Smooth muscle cell (in vitro differentiated cells): ENCODE measurements around the gene LAIR2. TPM values are rescaled to one million over a fixed set of nuclear protein-coding genes. Genes with fewer than 3 reads are reported as not detected.

Experiments used
- DNase-seq: peaks from one replicate; lab custom pipeline; 2025; ENCODE audit not compliant: unreplicated experiment; lab: John Stamatoyannopoulos, UW
- H2AFZ ChIP-seq: fragments of 200-600 bp; sonication (generic); 2 replicates; pipeline ENCODE4 v1.6.0; 2016; ENCODE audit warnings: antibody characterized with exemption, low read depth, mild to moderate bottlenecking
- H3F3A ChIP-seq: fragments of 200-600 bp; sonication (generic); 2 replicates; pipeline ENCODE4 v1.6.0; 2017; ENCODE audit warnings: antibody characterized with exemption, low read depth
- H3K27ac ChIP-seq: fragments of 200-600 bp; sonication (generic); 2 replicates; pipeline ENCODE4 v1.5.1; 2016; ENCODE audit warnings: low read depth, mild to moderate bottlenecking
- H3K27me3 ChIP-seq: fragments of 200-600 bp; sonication (generic); 2 replicates; pipeline ENCODE4 v1.6.1; 2016; ENCODE audit warnings: low read depth, mild to moderate bottlenecking
- H3K36me3 ChIP-seq: fragments of 200-600 bp; sonication (generic); 2 replicates; pipeline ENCODE4 v1.5.1; 2016; ENCODE audit warnings: low read depth
- H3K4me1 ChIP-seq: fragments of 200-600 bp; sonication (generic); 2 replicates; pipeline ENCODE4 v1.5.1; 2016; ENCODE audit warnings: low read depth
- H3K4me2 ChIP-seq: fragments of 200-600 bp; sonication (generic); 2 replicates; pipeline ENCODE4 v1.6.0; 2016; ENCODE audit warnings: mild to moderate bottlenecking
- H3K4me3 ChIP-seq: fragments of 200-600 bp; sonication (generic); 2 replicates; pipeline ENCODE4 v1.5.1; 2016; ENCODE audit warnings: mild to moderate bottlenecking
- H3K79me2 ChIP-seq: fragments of 200-600 bp; sonication (generic); 2 replicates; pipeline ENCODE4 v1.6.0; 2016; ENCODE audit warnings: low read depth, mild to moderate bottlenecking
- H3K9ac ChIP-seq: fragments of 200-600 bp; sonication (generic); 2 replicates; pipeline ENCODE4 v1.6.0; 2016; ENCODE audit warnings: low read depth
- H3K9me3 ChIP-seq: fragments of 200-600 bp; sonication (generic); replicated peaks from 2 replicates; pipeline ENCODE4 v1.5.1; 2016; ENCODE audit warnings: low read depth
- H4K20me1 ChIP-seq: fragments of 200-600 bp; sonication (generic); 2 replicates; pipeline ENCODE4 v1.6.0; 2016; ENCODE audit warnings: low read depth
- CTCF ChIP-seq: fragments of 200-600 bp; sonication (generic); IDR thresholded peaks from 2 replicates; pipeline ENCODE4 v1.5.1; 2017; ENCODE audit warnings: borderline replicate concordance, mild to moderate bottlenecking, antibody characterized with exemption; ENCODE audit not compliant: insufficient read depth, poor library complexity, severe bottlenecking
- WGBS: methylation state at CpG from one replicate; pipeline ENCODE4 v1.1.7; 2016; ENCODE audit warnings: low lambda C conversion rate; 5-methylcytosine and 5-hydroxymethylcytosine counted together
- polyA plus RNA-seq: library from polyadenylated mRNA; unstranded; fragments of >200 nt; fragmentation: Nextera tagmentation; extraction: Ambion mirVana; gene quantifications from 2 replicates; pipeline ENCODE4 v1.2.1, GENCODE V29; 2016
- total RNA-seq: library from RNA; depleted of rRNA; stranded (reverse); fragments of >200 nt; gene quantifications from 2 replicates; pipeline ENCODE4 v1.2.3, GENCODE V29; 2014

Gene LAIR2
- total and polyA plus RNA-seq, 2 experiments from 2014 or later = not detected

GRCh38 chr19:54552913-54553310 is 50.3 kb downstream of the LAIR2 start:
- no peak overlapping the region for H3K4me3 ChIP-seq
- 88% methylated on average over 15 of the region's 15 CpGs for WGBS
- no peaks in the 10 kb centered on the region for H3K4me1 ChIP-seq
- H3K79me2 ChIP-seq = no peaks in the 10 kb centered on the region
- H3K9ac ChIP-seq = no peak overlapping the region
- no peak for DNase-seq
- H3K4me2 ChIP-seq = no peak overlapping the region
- H3F3A ChIP-seq = no peaks in the 10 kb centered on the region
- H3K27me3 ChIP-seq = no peaks in the 10 kb centered on the region
- no peak for TF ChIP-seq CTCF
- H3K27ac ChIP-seq = no peak overlapping the region
- H2AFZ ChIP-seq = no peak overlapping the region
- H4K20me1 ChIP-seq = no peaks in the 10 kb centered on the region
- peaks cover 11% of the 10 kb centered on the region for H3K9me3 ChIP-seq
- H3K36me3 ChIP-seq = no peaks in the 10 kb centered on the region

- H3F3A ChIP-seq = no peaks in the 10 kb centered on the region
- no peaks in the 10 kb centered on the region for H3K4me1 ChIP-seq
- TF ChIP-seq CTCF = no peak
- no peaks in the 10 kb centered on the region for H3K36me3 ChIP-seq
- no peak overlapping the region for H2AFZ ChIP-seq
- no peaks in the 10 kb centered on the region for H3K79me2 ChIP-seq
- no peak overlapping the region for H3K9ac ChIP-seq
- H3K4me3 ChIP-seq = no peak overlapping the region
- H3K27ac ChIP-seq = no peak overlapping the region
- H3K4me2 ChIP-seq = no peak overlapping the region
- H3K27me3 ChIP-seq = no peaks in the 10 kb centered on the region
- DNase-seq = no peak
- no peaks in the 10 kb centered on the region for H4K20me1 ChIP-seq
- peaks cover 17% of the 10 kb centered on the region for H3K9me3 ChIP-seq
- WGBS = 87% methylated on average over 10 of the region's 10 CpGs
These were observed 51.4 kb downstream of the LAIR2 start for GRCh38 chr19:54554006-54554405.

GRCh38 chr19:54554896-54555295 is 52.3 kb downstream of the LAIR2 start:
- no peak overlapping the region for H2AFZ ChIP-seq
- H3K27ac ChIP-seq = no peak overlapping the region
- no peaks in the 10 kb centered on the region for H4K20me1 ChIP-seq
- no peak for TF ChIP-seq CTCF
- H3K79me2 ChIP-seq = no peaks in the 10 kb centered on the region
- peaks cover 20% of the 10 kb centered on the region for H3K9me3 ChIP-seq
- no peak overlapping the region for H3K9ac ChIP-seq
- H3K4me1 ChIP-seq = no peaks in the 10 kb centered on the region
- WGBS = 90% methylated on average over 16 of the region's 16 CpGs
- H3K4me3 ChIP-seq = no peak overlapping the region
- no peaks in the 10 kb centered on the region for H3K36me3 ChIP-seq
- no peak overlapping the region for H3K4me2 ChIP-seq
- H3F3A ChIP-seq = no peaks in the 10 kb centered on the region
- DNase-seq = no peak
- H3K27me3 ChIP-seq = no peaks in the 10 kb centered on the region

- H3K27me3 ChIP-seq = no peaks in the 10 kb centered on the region
- no peaks in the 10 kb centered on the region for H3K36me3 ChIP-seq
- no peak for TF ChIP-seq CTCF
- no peaks in the 10 kb centered on the region for H3F3A ChIP-seq
- no peak overlapping the region for H3K27ac ChIP-seq
- H2AFZ ChIP-seq = no peak overlapping the region
- no peak overlapping the region for H3K4me3 ChIP-seq
- H3K9me3 ChIP-seq = peaks cover 20% of the 10 kb centered on the region
- H3K79me2 ChIP-seq = no peaks in the 10 kb centered on the region
- DNase-seq = no peak
- H3K4me1 ChIP-seq = no peaks in the 10 kb centered on the region
- H4K20me1 ChIP-seq = no peaks in the 10 kb centered on the region
- 81% methylated on average over 1 of the region's 1 CpG for WGBS
- no peak overlapping the region for H3K9ac ChIP-seq
- no peak overlapping the region for H3K4me2 ChIP-seq
These were observed 53.6 kb downstream of the LAIR2 start for GRCh38 chr19:54556194-54556593.
